Fibroblast of lung (primary cell): ENCODE data around the gene OOSP3. TPM values are rescaled to one million over a fixed set of nuclear protein-coding genes. Genes with fewer than 3 reads are reported as not detected.
"Not testable (repeated sequence)": the region's sequence is repeated elsewhere in the genome, so short reads cannot be mapped to it uniquely, and the experiment has no call there.

Experiments used
- DNase-seq, 2 donors: peaks; one replicate each; pipeline versions ENCODE4 v3.0.0 to v3.0.0-alpha.2; 2010; ENCODE audit warnings: low read depth in 2 of 2
- H2AFZ ChIP-seq: 2 replicates; pipeline ENCODE4 v1.5.1; 2012; ENCODE audit warnings: low read length, control low read depth, inconsistent platforms
- H3K27ac ChIP-seq: 2 replicates; pipeline ENCODE4 v1.5.1; 2011; ENCODE audit warnings: low read length, control low read depth; ENCODE audit not compliant: insufficient read depth
- H3K27me3 ChIP-seq: 2 replicates; pipeline ENCODE4 v1.5.1; 2011; ENCODE audit warnings: mild to moderate bottlenecking, low read length; ENCODE audit not compliant: control insufficient read depth, insufficient read depth
- H3K36me3 ChIP-seq: 2 replicates; pipeline ENCODE4 v1.5.1; 2011; ENCODE audit warnings: low read length; ENCODE audit not compliant: control insufficient read depth, insufficient read depth
- H3K4me1 ChIP-seq: 2 replicates; pipeline ENCODE4 v1.5.1; 2011; ENCODE audit warnings: low read length; ENCODE audit not compliant: control insufficient read depth, insufficient read depth; ENCODE audit errors: extremely low read depth
- H3K4me2 ChIP-seq: 2 replicates; pipeline ENCODE4 v1.5.1; 2011; ENCODE audit warnings: low read length, control low read depth; ENCODE audit not compliant: insufficient read depth; ENCODE audit errors: extremely low read depth
- H3K4me3 ChIP-seq, 4 experiments: fragments of 200-600 bp in 1 of 4; sonication (generic) in 1 of 4; replicated peaks in 1 of 4; 2 replicates each; pipeline ENCODE4 v1.5.1; 2011 to 2016; ENCODE audit warnings: low read length in 4 of 4, low read depth in 3 of 4, mild to moderate bottlenecking in 3 of 4, control low read depth in 2 of 4, inconsistent platforms in 1 of 4, mixed read lengths in 1 of 4; ENCODE audit not compliant: insufficient read depth in 1 of 4; ENCODE audit errors: control extremely low read depth in 1 of 4
- H3K79me2 ChIP-seq: 2 replicates; pipeline ENCODE4 v1.5.1; 2012; ENCODE audit warnings: mild to moderate bottlenecking, low read length, inconsistent platforms; ENCODE audit not compliant: control insufficient read depth, insufficient read depth
- H3K9ac ChIP-seq: 2 replicates; pipeline ENCODE4 v1.5.1; 2011; ENCODE audit warnings: mild to moderate bottlenecking, low read length, control low read depth; ENCODE audit not compliant: insufficient read depth
- H3K9me3 ChIP-seq: 2 replicates; pipeline ENCODE4 v1.5.1; 2012; ENCODE audit warnings: low read depth, low read length; ENCODE audit not compliant: control insufficient read depth, insufficient read depth
- H4K20me1 ChIP-seq: 2 replicates; pipeline ENCODE4 v1.5.1; 2011; ENCODE audit warnings: low read length; ENCODE audit not compliant: control insufficient read depth, insufficient read depth; ENCODE audit errors: extremely low read depth
- CTCF ChIP-seq, 2 donors: IDR thresholded peaks in 1 of 2; conservative IDR thresholded peaks in 1 of 2; 1 replicate in 1 of 2; 2 replicates in 1 of 2; pipeline ENCODE4 v1.5.1; 2011 to 2012; ENCODE audit warnings: low read length in 2 of 2, control low read depth in 1 of 2, inconsistent platforms in 1 of 2, low read depth in 1 of 2, mild to moderate bottlenecking in 1 of 2
- EZH2 ChIP-seq: IDR thresholded peaks from 2 replicates; pipeline ENCODE4 v1.5.1; 2012; ENCODE audit warnings: low read length, control low read depth, mild to moderate bottlenecking; ENCODE audit errors: missing control alignments
- polyA plus RNA-seq, 2 donors: library from polyadenylated mRNA; depleted of rRNA in 1 of 2; stranded (reverse) in 1 of 2; unstranded in 1 of 2; fragments of >200 nt; gene quantifications; 2 replicates each; pipeline ENCODE4 v1.2.1, GENCODE V29; 2011 to 2012; ENCODE audit warnings: missing spikeins in 1 of 2
- total RNA-seq: library from RNA; depleted of rRNA; stranded (reverse); fragments of >200 nt; gene quantifications from 2 replicates; pipeline ENCODE4 v1.2.1, GENCODE V29; 2014

The OOSP3 gene
- total and polyA plus RNA-seq, 2 donors (not counting 1 experiment from before 2014, with no cell fraction given), result not detected

DNA sequence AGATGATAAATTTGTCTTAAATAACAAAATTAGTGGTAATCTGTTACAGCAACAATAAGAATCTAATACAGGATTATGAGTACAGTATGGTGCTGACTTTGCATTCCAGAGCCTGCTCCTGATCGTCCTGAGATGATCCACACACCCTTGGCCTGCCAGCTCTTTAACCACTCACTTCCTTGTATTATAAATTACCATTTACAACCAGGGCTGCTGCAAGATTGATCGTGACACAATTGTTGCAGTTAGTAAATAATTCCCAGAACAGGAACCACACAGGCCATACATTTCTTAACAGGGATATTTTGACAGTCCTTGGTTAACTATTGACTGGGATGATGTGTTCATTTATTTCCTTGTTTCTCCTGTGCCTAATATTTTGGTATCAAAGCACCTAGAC lies 29.5 kb upstream of the OOSP3 start:
- Histone ChIP-seq H4K20me1 (no peaks in the 10 kb centered on the region), H3K9me3 (no peaks in the 10 kb centered on the region), H3K4me3 (no peak overlapping the region), H3K9ac (no peak overlapping the region), H3K27ac (no peak overlapping the region), H3K36me3 (no peaks in the 10 kb centered on the region), H3K79me2 (no peaks in the 10 kb centered on the region), H3K4me1 (no peaks in the 10 kb centered on the region), H3K27me3 (no peaks in the 10 kb centered on the region), H2AFZ (no peak overlapping the region), H3K4me2 (no peak overlapping the region)
- TF ChIP-seq CTCF (conservative IDR thresholded peaks at IDR 0.05 in 1 of 2, IDR thresholded peaks at IDR 0.05 in 1 of 2; ENCODE audit: low read depth in 1 of 2, low read length in 2 of 2), result no peak
- no peak for TF ChIP-seq EZH2
- no peak for DNase-seq

DNA sequence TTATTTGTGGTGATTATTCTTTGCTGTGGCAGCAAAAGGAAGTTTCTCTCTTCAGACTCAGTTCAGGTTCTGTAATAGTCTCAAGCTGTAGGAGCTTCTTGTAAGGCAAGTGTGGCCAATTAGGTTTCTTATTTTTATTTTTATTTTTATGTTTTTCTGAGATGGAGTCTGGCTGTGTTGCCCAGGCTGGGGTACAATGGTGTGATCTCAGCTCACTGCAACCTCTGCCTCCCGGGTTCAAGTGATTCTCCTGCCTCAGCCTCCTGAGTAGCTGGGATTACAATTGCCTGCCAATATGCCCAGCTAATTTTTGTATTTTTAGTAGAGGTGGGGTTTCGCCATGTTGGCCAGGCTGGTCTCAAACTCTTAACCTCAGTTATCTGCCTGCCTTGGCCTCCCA lies 29.0 kb upstream of the OOSP3 start:
- H3K4me1 ChIP-seq, H3K4me2 ChIP-seq, H4K20me1 ChIP-seq, H2AFZ ChIP-seq, H3K79me2 ChIP-seq, H3K9ac ChIP-seq, H3K36me3 ChIP-seq, H3K27me3 ChIP-seq, H3K27ac ChIP-seq, DNase-seq, H3K4me3 ChIP-seq, H3K9me3 ChIP-seq: not testable (repeated sequence)

DNA sequence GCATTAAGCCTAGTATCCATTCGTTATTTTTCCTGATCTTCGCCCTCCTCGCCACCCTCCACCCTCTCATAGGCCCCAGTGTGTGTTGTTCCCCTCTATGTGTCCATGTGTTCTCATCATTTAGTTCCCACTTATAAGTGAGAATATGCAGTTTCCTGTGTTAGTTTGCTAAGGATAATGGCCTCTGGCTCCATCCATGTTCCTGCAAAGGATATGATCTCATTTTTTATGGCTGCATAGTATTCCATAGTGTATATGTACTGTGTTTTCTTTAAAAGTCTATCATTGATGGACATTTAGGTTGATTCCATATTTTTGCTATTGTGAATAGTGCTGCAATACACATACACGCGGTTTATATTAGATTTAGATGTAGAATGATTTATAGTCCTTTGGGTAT lies 27.2 kb upstream of the OOSP3 start:
- not testable (repeated sequence) for H3K27me3 ChIP-seq, H3K27ac ChIP-seq, H3K79me2 ChIP-seq, H3K4me1 ChIP-seq, H3K36me3 ChIP-seq, H3K9ac ChIP-seq, H4K20me1 ChIP-seq, H3K4me2 ChIP-seq, H2AFZ ChIP-seq, H3K4me3 ChIP-seq, H3K9me3 ChIP-seq, DNase-seq

GRCh38 chr11:59854871-59855270 lies 23.7 kb upstream of the OOSP3 start:
- no peaks in the 10 kb centered on the region for H3K36me3 ChIP-seq
- H3K9ac ChIP-seq, result no peak overlapping the region
- no peaks in the 10 kb centered on the region for H3K4me1 ChIP-seq
- H3K79me2 ChIP-seq, result no peaks in the 10 kb centered on the region
- H3K27ac ChIP-seq, result no peak overlapping the region
- H3K4me2 ChIP-seq, result no peak overlapping the region
- no peak overlapping the region for H3K4me3 ChIP-seq
- no peaks in the 10 kb centered on the region for H3K9me3 ChIP-seq
- no peak for DNase-seq
- H3K27me3 ChIP-seq, result no peaks in the 10 kb centered on the region
- TF ChIP-seq EZH2 (no peak), CTCF (conservative IDR thresholded peaks at IDR 0.05 in 1 of 2, IDR thresholded peaks at IDR 0.05 in 1 of 2; ENCODE audit: low read depth in 1 of 2, low read length in 2 of 2) (no peak)
- H2AFZ ChIP-seq, result no peak overlapping the region
- H4K20me1 ChIP-seq, result no peaks in the 10 kb centered on the region
